Activated CD8-positive, alpha-beta T cell treated with anti-CD3 and anti-CD28 coated beads for 36 hours (primary cell): ENCODE data around the gene EHMT1. TPM values are rescaled to one million over a fixed set of nuclear protein-coding genes. Genes with fewer than 3 reads are reported as not detected.

ENCODE experiments used
- ATAC-seq: fragments of 200-7000 bp; cut with Tn5 transposase; one replicate; pipeline ENCODE4 v1.10.0; 2021; ENCODE audit warnings: mild to moderate bottlenecking, moderate library complexity
- CTCF ChIA-PET: fragments of 350-600 bp; sonication (Branson Sonifier 250); formaldehyde crosslinking; loops from one replicate; lab custom pipeline; 2021; ENCODE audit warnings: antibody characterized with exemption; lab: Charles Lee
- POLR2A ChIA-PET: fragments of 350-600 bp; sonication (Branson Sonifier 250); formaldehyde crosslinking; loops from one replicate; lab custom pipeline; 2021; ENCODE audit warnings: antibody characterized with exemption; lab: Charles Lee
- DNase-seq: peaks from one replicate; pipeline ENCODE4 v3.0.0-alpha.2; 2020
- H3K27ac Mint-ChIP-seq: one replicate; pipeline ENCODE4 v1.8.0; 2021; ENCODE audit warnings: mild to moderate bottlenecking, mixed read lengths
- H3K27me3 Mint-ChIP-seq: one replicate; pipeline ENCODE4 v1.8.0; 2021; ENCODE audit warnings: mixed read lengths
- H3K36me3 Mint-ChIP-seq: one replicate; pipeline ENCODE4 v1.8.0; 2021; ENCODE audit warnings: low read depth, mixed read lengths
- H3K4me1 Mint-ChIP-seq: one replicate; pipeline ENCODE4 v1.8.0; 2021; ENCODE audit warnings: low read depth, mixed read lengths
- H3K4me3 Mint-ChIP-seq: one replicate; pipeline ENCODE4 v1.8.0; 2021; ENCODE audit warnings: mild to moderate bottlenecking, moderate library complexity, mixed read lengths
- H3K9me3 Mint-ChIP-seq: one replicate; pipeline ENCODE4 v1.8.0; 2021; ENCODE audit warnings: mixed read lengths
- intact Hi-C: fragments of 100-400 bp; cut with micrococcal nuclease; formaldehyde crosslinking; loops from one replicate; pipeline ENCODE4 v1.10.0; 2022
- total RNA-seq, 2 experiments: library from RNA; stranded (reverse); gene quantifications; one replicate each; pipeline ENCODE4 v1.2.3, GENCODE V29; 2021
- TF ChIP-seq, protein P1 (sequence below): fragments of 200-600 bp; IDR thresholded peaks from one replicate; pipeline ENCODE4 v1.8.0; 2022; ENCODE audit warnings: antibody characterized with exemption, mild to moderate bottlenecking

The EHMT1 gene
- total RNA-seq, 2 experiments from 2014 or later: 62.1 to 67.1 TPM

- Mint-ChIP-seq H3K9me3 (no peaks in the 10 kb centered on the region), H3K27me3 (no peaks in the 10 kb centered on the region), H3K27ac (no peak overlapping the region), H3K36me3 (peaks cover 39% of the 10 kb centered on the region), H3K4me1 (no peaks in the 10 kb centered on the region), H3K4me3 (no peak overlapping the region)
- ChIA-PET POLR2A (no interaction called here), CTCF (no interaction called here)
- intact Hi-C loops: no loop called here
- ATAC-seq (no peak), DNase-seq (no peak)
- TF ChIP-seq, protein P1, sequence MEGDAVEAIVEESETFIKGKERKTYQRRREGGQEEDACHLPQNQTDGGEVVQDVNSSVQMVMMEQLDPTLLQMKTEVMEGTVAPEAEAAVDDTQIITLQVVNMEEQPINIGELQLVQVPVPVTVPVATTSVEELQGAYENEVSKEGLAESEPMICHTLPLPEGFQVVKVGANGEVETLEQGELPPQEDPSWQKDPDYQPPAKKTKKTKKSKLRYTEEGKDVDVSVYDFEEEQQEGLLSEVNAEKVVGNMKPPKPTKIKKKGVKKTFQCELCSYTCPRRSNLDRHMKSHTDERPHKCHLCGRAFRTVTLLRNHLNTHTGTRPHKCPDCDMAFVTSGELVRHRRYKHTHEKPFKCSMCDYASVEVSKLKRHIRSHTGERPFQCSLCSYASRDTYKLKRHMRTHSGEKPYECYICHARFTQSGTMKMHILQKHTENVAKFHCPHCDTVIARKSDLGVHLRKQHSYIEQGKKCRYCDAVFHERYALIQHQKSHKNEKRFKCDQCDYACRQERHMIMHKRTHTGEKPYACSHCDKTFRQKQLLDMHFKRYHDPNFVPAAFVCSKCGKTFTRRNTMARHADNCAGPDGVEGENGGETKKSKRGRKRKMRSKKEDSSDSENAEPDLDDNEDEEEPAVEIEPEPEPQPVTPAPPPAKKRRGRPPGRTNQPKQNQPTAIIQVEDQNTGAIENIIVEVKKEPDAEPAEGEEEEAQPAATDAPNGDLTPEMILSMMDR: no peak
Observed at GRCh38 chr9:137798901-137799629, 180.3 kb downstream of the EHMT1 start.

- CTCF ChIA-PET: no interaction called here
- no peak for DNase-seq
- POLR2A ChIA-PET: no interaction called here
- Mint-ChIP-seq H3K27me3 (no peaks in the 10 kb centered on the region), H3K4me3 (no peak overlapping the region), H3K4me1 (no peaks in the 10 kb centered on the region), H3K36me3 (peaks cover 43% of the 10 kb centered on the region), H3K9me3 (no peaks in the 10 kb centered on the region), H3K27ac (no peak overlapping the region)
- TF ChIP-seq, protein P1: no peak
- intact Hi-C loops: no loop called here
- ATAC-seq: no peak
Observed at GRCh38 chr9:137799630-137799983, 180.8 kb downstream of the EHMT1 start.

DNA sequence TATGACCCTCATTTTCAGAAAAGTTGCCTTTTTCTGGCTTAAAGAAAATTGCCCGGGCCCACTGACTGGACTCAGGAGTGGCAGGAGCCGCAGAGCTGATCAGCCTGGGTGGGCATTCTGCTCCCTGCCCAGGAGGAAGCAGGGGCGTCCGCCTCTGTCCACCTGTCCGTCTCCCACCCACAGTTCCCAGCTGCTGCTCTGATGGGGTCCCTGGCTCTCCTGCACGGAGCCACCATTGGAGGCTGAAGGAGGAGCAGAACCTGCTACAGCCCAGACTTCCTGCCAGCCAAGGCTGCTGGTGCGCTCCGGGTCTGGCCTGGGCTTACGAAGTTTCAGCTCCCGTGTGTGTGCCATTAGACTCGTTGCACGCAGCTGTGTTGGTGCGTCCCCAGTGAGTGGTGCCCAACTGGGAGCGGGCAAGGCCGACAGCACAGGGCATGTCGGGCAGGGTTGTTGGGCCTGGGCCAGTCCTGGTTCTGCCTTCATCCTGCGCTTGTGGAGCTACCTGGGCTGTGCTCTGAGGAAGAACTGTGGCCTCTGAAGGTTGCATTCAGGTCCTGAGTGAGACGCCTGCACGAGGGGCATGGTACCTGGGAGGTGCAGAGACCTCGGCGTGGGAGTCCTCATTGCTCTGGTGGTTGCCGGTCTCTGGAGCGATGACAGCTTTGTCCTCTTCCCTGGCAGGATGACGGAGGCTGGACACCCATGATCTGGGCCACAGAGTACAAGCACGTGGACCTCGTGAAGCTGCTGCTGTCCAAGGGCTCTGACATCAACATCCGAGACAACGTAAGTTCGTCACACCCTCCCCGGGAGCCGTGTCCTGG lies 181.6 kb downstream of the EHMT1 start:
- Mint-ChIP-seq H3K27me3 (no peaks in the 10 kb centered on the region), H3K4me1 (no peaks in the 10 kb centered on the region), H3K4me3 (no peak overlapping the region), H3K27ac (no peak overlapping the region), H3K9me3 (no peaks in the 10 kb centered on the region), H3K36me3 (peaks cover 45% of the 10 kb centered on the region)
- ATAC-seq: no peak
- POLR2A ChIA-PET: no interaction called here
- CTCF ChIA-PET: no interaction called here
- TF ChIP-seq, protein P1: no peak
- no peak for DNase-seq
- intact Hi-C loops: no loop called here

- TF ChIP-seq, protein P1: no peak
- intact Hi-C loops: no loop called here
- CTCF ChIA-PET: no interaction called here
- Mint-ChIP-seq H3K27ac (no peak overlapping the region), H3K27me3 (no peaks in the 10 kb centered on the region), H3K36me3 (peaks cover 42% of the 10 kb centered on the region), H3K4me3 (no peak overlapping the region), H3K4me1 (no peaks in the 10 kb centered on the region), H3K9me3 (no peaks in the 10 kb centered on the region)
- ATAC-seq: no peak
- no peak for DNase-seq
- POLR2A ChIA-PET: no interaction called here
Observed at GRCh38 chr9:137801023-137801319, 182.2 kb downstream of the EHMT1 start.

GRCh38 chr9:137802021-137802420 lies 183.2 kb downstream of the EHMT1 start:
- no peaks in the 10 kb centered on the region for H3K27me3 Mint-ChIP-seq
- intact Hi-C loops: no loop called here
- no peak overlapping the region for H3K27ac Mint-ChIP-seq

More at GRCh38 chr9:137802021-137802420, 183.2 kb downstream of the EHMT1 start:
- Mint-ChIP-seq H3K36me3 (peaks cover 36% of the 10 kb centered on the region), H3K9me3 (no peaks in the 10 kb centered on the region), H3K4me3 (no peak overlapping the region), H3K4me1 (peaks cover 3% of the 10 kb centered on the region)
- TF ChIP-seq, protein P1: no peak
- ChIA-PET CTCF (no interaction called here), POLR2A (no interaction called here)
- no peak for DNase-seq
- no peak for ATAC-seq
